Gastroesophageal sphincter (tissue), 3 donors: ENCODE results near the gene ZNF808.
"Not testable (repeated sequence)": the region's sequence is repeated elsewhere in the genome, so short reads cannot be mapped to it uniquely, and the experiment has no call there.

Source experiments
- CTCF ChIP-seq, 4 experiments: fragments of 200-600 bp in 2 of 4; fragments of 450-650 bp in 2 of 4; sonication (generic) in 1 of 4; IDR thresholded peaks; one replicate each; pipeline ENCODE4 v1.5.1; 2017 to 2019; ENCODE audit warnings: antibody characterized with exemption in 4 of 4, mild to moderate bottlenecking in 2 of 4, moderate library complexity in 2 of 4
- EP300 ChIP-seq: sonication (generic); formaldehyde crosslinking; IDR thresholded peaks from one replicate; pipeline ENCODE4 v1.6.1; 2017; ENCODE audit warnings: antibody characterized with exemption, mild to moderate bottlenecking
- POLR2AphosphoS5 ChIP-seq: sonication (generic); formaldehyde crosslinking; IDR thresholded peaks from one replicate; pipeline ENCODE4 v1.6.1; 2017; ENCODE audit warnings: antibody characterized with exemption

- not testable (repeated sequence) for TF ChIP-seq CTCF (IDR thresholded peaks at IDR 0.05); POLR2AphosphoS5; EP300
Observed at GRCh38 chr19:52569638-52569999, 42.2 kb downstream of the ZNF808 start.
